GM23248 (cell line): ENCODE measurements around the gene TWIST2.

ENCODE experiments used
- EZH2 ChIP-seq: fragments of 200-600 bp; sonication (generic); IDR thresholded peaks from 2 replicates; pipeline ENCODE4 v1.6.1; 2018; ENCODE audit warnings: antibody characterized with exemption, mild to moderate bottlenecking; ENCODE audit not compliant: insufficient read depth, poor library complexity, severe bottlenecking
- EZH2phosphoT487 ChIP-seq: fragments of 200-600 bp; sonication (generic); IDR thresholded peaks from 2 replicates; pipeline ENCODE4 v1.6.1; 2018; ENCODE audit warnings: antibody characterized with exemption, moderate library complexity, mild to moderate bottlenecking, low read depth; ENCODE audit not compliant: insufficient read depth

- TF ChIP-seq EZH2 (no peak), EZH2phosphoT487 (no peak)
These were observed 38.7 kb downstream of the TWIST2 start for GRCh38 chr2:238886453-238887094.
